Adrenal gland (tissue), 12 donors: ENCODE data around the gene BFSP1. TPM values are rescaled to one million over a fixed set of nuclear protein-coding genes. Genes with fewer than 3 reads are reported as not detected.

ENCODE experiments used
- DNase-seq, 7 donors: peaks; one replicate each; pipeline ENCODE4 v3.0.0-alpha.2; 2019 to 2020
- H3K27ac ChIP-seq, 5 donors: fragments of 200-600 bp; sonication (generic) in 4 of 5; 1 replicate in 3 of 5; 2 replicates in 2 of 5; pipeline versions ENCODE4 v1.5.1 to v1.8.0; 2016 to 2020; ENCODE audit warnings: mild to moderate bottlenecking in 1 of 5
- H3K27me3 ChIP-seq: fragments of 200-600 bp; 2 replicates; pipeline ENCODE4 v1.8.0; 2021
- H3K36me3 ChIP-seq, 2 donors: fragments of 200-600 bp; replicated peaks in 1 of 2; 1 replicate in 1 of 2; 2 replicates in 1 of 2; pipeline versions ENCODE4 v1.5.1 to v1.8.0; 2018 to 2022
- H3K4me1 ChIP-seq, 2 donors: fragments of 200-600 bp; replicated peaks in 1 of 2; 1 replicate in 1 of 2; 2 replicates in 1 of 2; pipeline versions ENCODE4 v1.5.1 to v1.8.0; 2018 to 2021
- H3K4me3 ChIP-seq, 4 donors: fragments of 200-600 bp; sonication (generic) in 3 of 4; one replicate each; pipeline ENCODE4 v1.5.1; 2016 to 2018
- H3K9me3 ChIP-seq, 3 donors: fragments of 200-600 bp; sonication (generic) in 1 of 3; replicated peaks in 1 of 3; 1 replicate in 2 of 3; 2 replicates in 1 of 3; pipeline versions ENCODE4 v1.5.1 to v1.8.0; 2016 to 2021
- POLR2A ChIP-seq, 2 donors: fragments of 450-650 bp; IDR thresholded peaks; one replicate each; pipeline ENCODE4 v1.6.1; 2017; ENCODE audit warnings: antibody characterized with exemption in 2 of 2, mild to moderate bottlenecking in 2 of 2, moderate library complexity in 1 of 2
- WGBS, 4 donors: extraction: QIAGEN DNeasy Blood & Tissue Kit in 2 of 4; methylation state at CpG; one replicate each; pipeline versions ENCODE4 v1.1.5 to v1.1.7; 2013 to 2017; 5-methylcytosine and 5-hydroxymethylcytosine counted together
- intact Hi-C, 2 donors: fragments of 100-400 bp; cut with DNase I; formaldehyde crosslinking; loops; one replicate each; pipeline versions ENCODE4 v1.14.1 to v1.15.0; 2022 to 2023
- polyA plus RNA-seq, 3 donors: library from polyadenylated mRNA; stranded (reverse); fragments of 200-250 nt in 2 of 3; fragments of 350-450 nt in 1 of 3; fragmentation: Illumina TruSeq in 1 of 3; extraction: RNeasy Lipid Tissue Mini Kit (QIAGEN cat#74804) in 1 of 3; gene quantifications; one replicate each; pipeline ENCODE4 v1.2.3, GENCODE V29; 2013 to 2014
- total RNA-seq, 9 donors: library from RNA; depleted of rRNA in 4 of 9; stranded (reverse); fragments of >200 nt in 4 of 9; fragments of 120-200 nt in 1 of 9; fragmentation: NEBNext Ultra II Directional in 1 of 9; extraction: Animal tissue kit (Norgen Biotek cat#: 25700) in 1 of 9; gene quantifications; one replicate each; pipeline versions ENCODE4 v1.1.0 to v1.2.4, GENCODE V29; 2013 to 2023
- TF ChIP-seq, protein P1 (sequence below), 6 experiments: fragments of 450-650 bp in 4 of 6; fragments of 200-600 bp in 2 of 6; sonication (generic) in 1 of 6; IDR thresholded peaks; 1 replicate in 5 of 6; 2 replicates in 1 of 6; pipeline versions ENCODE4 v1.5.1 to v1.8.0; 2016 to 2021; ENCODE audit warnings: antibody characterized with exemption in 6 of 6, mild to moderate bottlenecking in 2 of 6, moderate library complexity in 1 of 6
- donor health status: healthy with polysubstance abuse.
- donor health status: Bipolar disorder and iron deficiency.
- donor health status: DM: yes; HTN: yes; CAD: no.
- donor health status: DM: no; HTN: no; CAD: no.
- donor health status: DM: no; HTN: no; CAD: no.
- donor health status: DM: yes; HTN: yes; CAD: no.

BFSP1 gene
- total and polyA plus RNA-seq, 12 donors = 0.39 to 18.5 (median 2.2) TPM

DNA sequence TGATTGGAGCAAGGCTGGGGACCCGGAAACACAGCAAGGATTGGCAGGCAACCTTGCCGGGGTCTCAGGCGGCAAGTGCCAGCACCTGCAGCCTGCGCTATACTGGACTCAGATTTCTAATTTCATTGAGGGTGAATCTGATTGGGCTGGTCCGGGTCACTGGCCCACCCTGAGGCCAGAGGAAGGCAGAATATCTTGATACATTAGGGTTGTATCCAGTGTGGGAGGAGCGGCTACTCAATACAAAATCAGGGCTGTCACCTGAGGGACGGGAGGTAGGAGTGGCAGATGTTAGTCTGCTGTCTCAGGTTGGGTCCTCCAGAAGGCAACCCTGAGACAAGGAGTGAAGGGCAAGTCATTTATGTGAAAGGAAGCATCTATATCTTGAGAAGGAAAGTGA, 40.7 kb downstream of the BFSP1 start:
- no peak overlapping the region for H3K27ac ChIP-seq
- no peaks in the 10 kb centered on the region for H3K36me3 ChIP-seq
- H3K9me3 ChIP-seq = no peaks in the 10 kb centered on the region
- no peak for DNase-seq
- intact Hi-C loops = no loop called here
- H3K27me3 ChIP-seq = no peaks in the 10 kb centered on the region
- 90 to 93% (median 92%) methylated on average over 7 of the region's 7 CpGs for WGBS, 4 donors
- no peak overlapping the region for H3K4me3 ChIP-seq
- no peaks in the 10 kb centered on the region for H3K4me1 ChIP-seq
- no peak for TF ChIP-seq POLR2A (IDR thresholded peaks at IDR 0.05)
- TF ChIP-seq, protein P1, sequence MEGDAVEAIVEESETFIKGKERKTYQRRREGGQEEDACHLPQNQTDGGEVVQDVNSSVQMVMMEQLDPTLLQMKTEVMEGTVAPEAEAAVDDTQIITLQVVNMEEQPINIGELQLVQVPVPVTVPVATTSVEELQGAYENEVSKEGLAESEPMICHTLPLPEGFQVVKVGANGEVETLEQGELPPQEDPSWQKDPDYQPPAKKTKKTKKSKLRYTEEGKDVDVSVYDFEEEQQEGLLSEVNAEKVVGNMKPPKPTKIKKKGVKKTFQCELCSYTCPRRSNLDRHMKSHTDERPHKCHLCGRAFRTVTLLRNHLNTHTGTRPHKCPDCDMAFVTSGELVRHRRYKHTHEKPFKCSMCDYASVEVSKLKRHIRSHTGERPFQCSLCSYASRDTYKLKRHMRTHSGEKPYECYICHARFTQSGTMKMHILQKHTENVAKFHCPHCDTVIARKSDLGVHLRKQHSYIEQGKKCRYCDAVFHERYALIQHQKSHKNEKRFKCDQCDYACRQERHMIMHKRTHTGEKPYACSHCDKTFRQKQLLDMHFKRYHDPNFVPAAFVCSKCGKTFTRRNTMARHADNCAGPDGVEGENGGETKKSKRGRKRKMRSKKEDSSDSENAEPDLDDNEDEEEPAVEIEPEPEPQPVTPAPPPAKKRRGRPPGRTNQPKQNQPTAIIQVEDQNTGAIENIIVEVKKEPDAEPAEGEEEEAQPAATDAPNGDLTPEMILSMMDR (IDR thresholded peaks at IDR 0.05) = no peak

DNA sequence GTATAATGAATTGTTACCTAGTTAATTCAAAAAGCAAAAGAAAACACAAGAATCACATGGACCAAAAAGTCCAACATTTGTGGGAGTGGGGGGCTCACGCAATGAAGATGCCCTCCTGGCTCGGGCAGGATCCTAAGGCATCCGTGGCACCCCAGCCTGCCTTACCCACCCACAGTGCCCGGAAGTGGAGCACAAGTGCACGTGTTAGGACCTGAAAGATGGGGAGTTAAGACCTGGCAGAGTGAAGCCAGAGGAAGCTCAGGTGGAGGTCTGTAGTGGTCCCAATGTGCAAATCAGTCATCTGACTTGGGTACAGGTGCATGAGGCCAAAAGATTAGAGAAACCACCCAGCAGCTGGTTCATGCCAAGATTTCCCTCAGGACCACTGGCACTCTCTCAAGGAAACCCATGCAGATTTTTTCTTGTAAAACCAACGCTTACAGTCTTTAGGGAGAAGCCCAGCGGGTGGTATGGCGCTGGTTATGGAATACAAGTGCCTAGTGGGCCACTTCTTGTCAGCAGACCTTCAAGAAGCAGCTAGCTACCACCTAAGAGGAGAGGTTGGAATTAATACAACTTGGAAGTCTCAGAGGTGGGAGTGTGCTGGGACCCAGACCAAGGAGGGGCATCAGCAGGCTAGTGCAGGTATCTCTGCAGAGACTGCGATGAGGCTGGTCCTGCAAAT, 42.1 kb downstream of the BFSP1 start:
- intact Hi-C loops = no loop called here
- no peak for DNase-seq
- Histone ChIP-seq H3K36me3 (no peaks in the 10 kb centered on the region), H3K4me3 (no peak overlapping the region), H3K9me3 (no peaks in the 10 kb centered on the region), H3K27ac (no peak overlapping the region), H3K4me1 (no peaks in the 10 kb centered on the region), H3K27me3 (no peaks in the 10 kb centered on the region)
- TF ChIP-seq POLR2A (IDR thresholded peaks at IDR 0.05) = no peak
- TF ChIP-seq, protein P1 (IDR thresholded peaks at IDR 0.05) = no peak
- WGBS, 4 donors = 75 to 84% (median 80%) methylated on average over 5 to 9 of the region's 9 CpGs

DNA sequence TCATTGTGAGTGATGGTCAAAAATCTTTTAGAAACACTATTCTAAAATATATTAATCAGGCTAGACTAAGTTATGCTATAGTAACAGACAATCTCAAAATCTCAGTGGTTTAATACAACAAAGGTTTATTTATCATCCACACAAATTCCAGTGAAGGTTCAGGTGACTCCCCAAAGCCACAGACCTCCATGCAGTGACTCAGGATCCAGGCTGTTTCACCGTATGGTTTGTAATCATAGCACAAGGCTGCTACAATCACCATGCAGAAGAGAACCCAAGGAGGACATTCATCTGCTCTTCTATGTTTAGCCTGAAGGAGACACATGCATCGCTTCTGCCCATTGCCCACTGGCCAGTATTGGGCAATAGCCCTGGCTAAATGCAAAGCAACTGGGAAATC, 46.2 kb downstream of the BFSP1 start:
- H3K27ac ChIP-seq = no peak overlapping the region
- no peaks in the 10 kb centered on the region for H3K9me3 ChIP-seq
- no peaks in the 10 kb centered on the region for H3K4me1 ChIP-seq
- no peaks in the 10 kb centered on the region for H3K36me3 ChIP-seq
- DNase-seq = peak in 1 of 7 donors; percentile 33
- no peak overlapping the region for H3K4me3 ChIP-seq
- intact Hi-C loops = no loop called here
- no peak for TF ChIP-seq POLR2A (IDR thresholded peaks at IDR 0.05)
- TF ChIP-seq, protein P1 (IDR thresholded peaks at IDR 0.05) = no peak
- 91 to 100% (median 95%) methylated on average over 2 of the region's 2 CpGs for WGBS, 4 donors
- no peaks in the 10 kb centered on the region for H3K27me3 ChIP-seq

DNA sequence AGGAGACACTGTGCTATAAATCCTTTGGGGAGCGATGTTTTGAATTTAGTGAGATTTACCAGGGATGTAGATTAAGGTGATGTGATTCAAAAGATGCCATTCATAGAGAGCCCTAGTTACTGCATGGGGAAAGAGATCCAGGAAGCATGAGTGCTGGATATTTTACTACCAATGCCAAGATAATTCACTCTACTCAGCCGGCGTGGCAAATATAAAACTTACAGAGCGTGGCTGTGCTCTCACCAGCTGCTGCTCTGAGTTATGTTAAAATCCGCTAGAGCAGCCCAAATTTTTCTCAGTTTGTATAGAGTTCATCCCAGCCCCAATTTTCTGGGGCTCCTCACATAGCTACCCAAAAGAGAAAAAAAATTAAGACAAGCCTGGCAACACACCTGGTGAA, 48.6 kb downstream of the BFSP1 start:
- Histone ChIP-seq H3K27ac (no peak overlapping the region), H3K4me1 (no peaks in the 10 kb centered on the region), H3K9me3 (no peaks in the 10 kb centered on the region), H3K27me3 (no peaks in the 10 kb centered on the region), H3K4me3 (no peak overlapping the region), H3K36me3 (no peaks in the 10 kb centered on the region)
- intact Hi-C loops = no loop called here
- DNase-seq = peak in 1 of 7 donors; percentile 14
- no peak for TF ChIP-seq POLR2A (IDR thresholded peaks at IDR 0.05)
- TF ChIP-seq, protein P1 (IDR thresholded peaks at IDR 0.05) = no peak
- WGBS, 4 donors = 75 to 82% (median 81%) methylated on average over 5 of the region's 5 CpGs
